ENCODE measurements around the gene CALCOCO2. TPM values are rescaled to one million over a fixed set of nuclear protein-coding genes. Genes with fewer than 3 reads are reported as not detected.
A peak's percentile ranks its signal among the peaks of the same experiment; 100 is the strongest.

CALCOCO2 gene
- total and polyA plus RNA-seq, 4 donors, result 23.0 to 64.9 (median 44.0) TPM

DNA sequence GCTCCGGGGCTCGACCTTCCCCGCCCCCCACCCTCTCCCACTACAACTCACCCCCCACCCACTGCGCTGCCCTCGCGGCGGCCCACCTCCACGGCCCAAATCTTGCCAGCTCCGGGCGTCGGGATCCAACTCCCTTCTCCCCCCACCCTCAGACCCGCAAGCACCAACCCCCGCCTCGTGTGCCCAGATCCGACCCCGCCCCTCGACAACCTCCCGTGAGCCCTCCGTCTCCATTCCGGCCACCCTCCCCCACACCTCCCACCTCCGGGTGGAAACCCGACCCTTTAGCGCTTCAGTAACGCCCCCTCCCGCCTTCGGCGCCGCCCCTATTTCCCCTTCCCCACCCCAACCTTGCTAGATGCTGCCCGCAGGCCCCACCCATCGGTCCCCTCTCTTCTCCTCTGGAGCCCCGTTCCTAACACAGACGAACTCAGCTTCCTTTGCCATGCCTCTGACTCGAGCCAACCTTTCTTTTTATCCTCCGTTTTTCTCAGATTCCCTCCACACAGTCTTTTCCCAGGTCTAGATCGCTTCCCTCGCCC, 78.1 kb downstream of the CALCOCO2 start:
- H3K27me3 ChIP-seq (ENCODE audit: control insufficient read depth in 4 of 4, insufficient read depth in 4 of 4, low read length in 3 of 4), result no peaks in the 10 kb centered on the region
- H3K9ac ChIP-seq (ENCODE audit: low read depth in 1 of 2, low read length in 2 of 2), result peak overlapping the region; percentile 43 to 51
- H3K36me3 ChIP-seq (ENCODE audit: control insufficient read depth in 4 of 4, insufficient read depth in 3 of 4, low read depth in 1 of 4, low read length in 3 of 4), result peaks cover 0 to 15% (median 8%) of the 10 kb centered on the region in 4 donors
- WGBS, result 2% methylated on average over 36 of the region's 36 CpGs
- peaks cover 4 to 24% (median 21%) of the 10 kb centered on the region in 4 donors for H3K4me1 ChIP-seq (ENCODE audit: control insufficient read depth in 4 of 4, insufficient read depth in 4 of 4, low read length in 3 of 4)
- H3K27ac ChIP-seq (ENCODE audit: low read depth in 1 of 2, low read length in 2 of 2), result peak overlapping the region; percentile 71 to 81
- H3K4me3 ChIP-seq (ENCODE audit: low read depth in 1 of 3, low read length in 3 of 3), result peak overlapping the region; percentile 59 to 97 (median 63)
- no peaks in the 10 kb centered on the region for H3K9me3 ChIP-seq (ENCODE audit: control insufficient read depth in 4 of 4, low read length in 3 of 4)
- peak; percentile 83 for DNase-seq (ENCODE audit: low spot score)
- no peak for TF ChIP-seq FOXA1 (IDR thresholded peaks at IDR 0.05)
- TF ChIP-seq YY1 (IDR thresholded peaks at IDR 0.05), result no peak
- TF ChIP-seq RAD21 (IDR thresholded peaks at IDR 0.05), result no peak
- TF ChIP-seq EGR1 (IDR thresholded peaks at IDR 0.05; ENCODE audit: low read depth in 2 of 2), result no peak
- no peak for TF ChIP-seq GABPA (IDR thresholded peaks at IDR 0.05 in 1 of 2, conservative IDR thresholded peaks at IDR 0.05 in 1 of 2)
- TF ChIP-seq HNF4A (conservative IDR thresholded peaks at IDR 0.05), result no peak
- no peak for TF ChIP-seq ATF3 (IDR thresholded peaks at IDR 0.05)
- TF ChIP-seq FOXA2 (IDR thresholded peaks at IDR 0.05), result no peak
- TF ChIP-seq RXRA (IDR thresholded peaks at IDR 0.05), result no peak
- TF ChIP-seq, protein P1, sequence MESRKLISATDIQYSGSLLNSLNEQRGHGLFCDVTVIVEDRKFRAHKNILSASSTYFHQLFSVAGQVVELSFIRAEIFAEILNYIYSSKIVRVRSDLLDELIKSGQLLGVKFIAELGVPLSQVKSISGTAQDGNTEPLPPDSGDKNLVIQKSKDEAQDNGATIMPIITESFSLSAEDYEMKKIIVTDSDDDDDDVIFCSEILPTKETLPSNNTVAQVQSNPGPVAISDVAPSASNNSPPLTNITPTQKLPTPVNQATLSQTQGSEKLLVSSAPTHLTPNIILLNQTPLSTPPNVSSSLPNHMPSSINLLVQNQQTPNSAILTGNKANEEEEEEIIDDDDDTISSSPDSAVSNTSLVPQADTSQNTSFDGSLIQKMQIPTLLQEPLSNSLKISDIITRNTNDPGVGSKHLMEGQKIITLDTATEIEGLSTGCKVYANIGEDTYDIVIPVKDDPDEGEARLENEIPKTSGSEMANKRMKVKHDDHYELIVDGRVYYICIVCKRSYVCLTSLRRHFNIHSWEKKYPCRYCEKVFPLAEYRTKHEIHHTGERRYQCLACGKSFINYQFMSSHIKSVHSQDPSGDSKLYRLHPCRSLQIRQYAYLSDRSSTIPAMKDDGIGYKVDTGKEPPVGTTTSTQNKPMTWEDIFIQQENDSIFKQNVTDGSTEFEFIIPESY (IDR thresholded peaks at IDR 0.05), result no peak
- no peak for TF ChIP-seq TAF1 (conservative IDR thresholded peaks at IDR 0.05)
- TF ChIP-seq SP1 (IDR thresholded peaks at IDR 0.05), result no peak
- TF ChIP-seq, protein P2, sequence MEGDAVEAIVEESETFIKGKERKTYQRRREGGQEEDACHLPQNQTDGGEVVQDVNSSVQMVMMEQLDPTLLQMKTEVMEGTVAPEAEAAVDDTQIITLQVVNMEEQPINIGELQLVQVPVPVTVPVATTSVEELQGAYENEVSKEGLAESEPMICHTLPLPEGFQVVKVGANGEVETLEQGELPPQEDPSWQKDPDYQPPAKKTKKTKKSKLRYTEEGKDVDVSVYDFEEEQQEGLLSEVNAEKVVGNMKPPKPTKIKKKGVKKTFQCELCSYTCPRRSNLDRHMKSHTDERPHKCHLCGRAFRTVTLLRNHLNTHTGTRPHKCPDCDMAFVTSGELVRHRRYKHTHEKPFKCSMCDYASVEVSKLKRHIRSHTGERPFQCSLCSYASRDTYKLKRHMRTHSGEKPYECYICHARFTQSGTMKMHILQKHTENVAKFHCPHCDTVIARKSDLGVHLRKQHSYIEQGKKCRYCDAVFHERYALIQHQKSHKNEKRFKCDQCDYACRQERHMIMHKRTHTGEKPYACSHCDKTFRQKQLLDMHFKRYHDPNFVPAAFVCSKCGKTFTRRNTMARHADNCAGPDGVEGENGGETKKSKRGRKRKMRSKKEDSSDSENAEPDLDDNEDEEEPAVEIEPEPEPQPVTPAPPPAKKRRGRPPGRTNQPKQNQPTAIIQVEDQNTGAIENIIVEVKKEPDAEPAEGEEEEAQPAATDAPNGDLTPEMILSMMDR (IDR thresholded peaks at IDR 0.05; ENCODE audit: low read depth, low read length, missing input control), result no peak
- no peak for TF ChIP-seq MAX (IDR thresholded peaks at IDR 0.05)
- TF ChIP-seq JUND (IDR thresholded peaks at IDR 0.05), result no peak
- no peak for TF ChIP-seq NR2F2 (IDR thresholded peaks at IDR 0.05)
- TF ChIP-seq HNF4G (IDR thresholded peaks at IDR 0.05), result no peak
- no peak for TF ChIP-seq REST (IDR thresholded peaks at IDR 0.05)

All from liver (tissue), 9 donors.